Esophagus muscularis mucosa (tissue), 3 donors: ENCODE measurements around the gene SLC6A19.

Source experiments
- CTCF ChIP-seq, 3 experiments: fragments of 200-600 bp in 2 of 3; fragments of 450-650 bp in 1 of 3; sonication (generic) in 2 of 3; IDR thresholded peaks; one replicate each; pipeline ENCODE4 v1.5.1; 2017 to 2019; ENCODE audit warnings: antibody characterized with exemption in 3 of 3, mild to moderate bottlenecking in 2 of 3, moderate library complexity in 1 of 3
- POLR2A ChIP-seq: fragments of 450-650 bp; IDR thresholded peaks from one replicate; pipeline ENCODE4 v1.6.1; 2017; ENCODE audit warnings: antibody characterized with exemption, moderate library complexity, mild to moderate bottlenecking, low read depth

DNA sequence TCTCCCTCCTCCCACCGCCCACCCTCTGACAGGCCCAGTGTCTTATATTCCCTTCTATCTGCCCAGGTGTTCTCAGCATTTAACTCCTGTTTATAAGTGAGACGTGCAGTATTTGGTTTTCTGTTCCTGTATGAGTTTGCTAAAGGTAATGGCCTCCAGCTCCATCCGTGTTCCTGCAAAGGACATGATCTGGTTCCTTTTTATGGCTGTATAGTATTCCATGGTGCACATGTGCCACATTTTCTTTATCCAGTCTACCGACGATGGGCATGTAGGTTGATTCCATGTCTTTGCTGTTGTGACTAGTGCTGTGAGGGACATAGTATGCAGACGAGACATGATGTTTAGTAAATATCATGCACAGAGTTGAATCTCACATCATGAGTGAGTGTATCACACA, 7.0 kb upstream of the SLC6A19 start:
- TF ChIP-seq CTCF (IDR thresholded peaks at IDR 0.05), result no peak
- no peak for TF ChIP-seq POLR2A
